Measurements from ENCODE around the gene ASGR1.
A peak's percentile ranks its signal among the peaks of the same experiment; 100 is the strongest.

The ASGR1 gene

GRCh38 chr17:7204828-7205461 lies 25.8 kb upstream of the ASGR1 start:
- peaks cover 10% of the 10 kb centered on the region for H3K4me1 ChIP-seq (ENCODE audit: low read length)
- no peaks in the 10 kb centered on the region for H3K79me2 ChIP-seq (ENCODE audit: low read length)
- peak overlapping the region; percentile 35 for H3K27ac ChIP-seq (ENCODE audit: low read length)
- TF ChIP-seq EZH2phosphoT487 (IDR thresholded peaks at IDR 0.05; ENCODE audit: low read depth) = no peak
- TF ChIP-seq, protein P1, sequence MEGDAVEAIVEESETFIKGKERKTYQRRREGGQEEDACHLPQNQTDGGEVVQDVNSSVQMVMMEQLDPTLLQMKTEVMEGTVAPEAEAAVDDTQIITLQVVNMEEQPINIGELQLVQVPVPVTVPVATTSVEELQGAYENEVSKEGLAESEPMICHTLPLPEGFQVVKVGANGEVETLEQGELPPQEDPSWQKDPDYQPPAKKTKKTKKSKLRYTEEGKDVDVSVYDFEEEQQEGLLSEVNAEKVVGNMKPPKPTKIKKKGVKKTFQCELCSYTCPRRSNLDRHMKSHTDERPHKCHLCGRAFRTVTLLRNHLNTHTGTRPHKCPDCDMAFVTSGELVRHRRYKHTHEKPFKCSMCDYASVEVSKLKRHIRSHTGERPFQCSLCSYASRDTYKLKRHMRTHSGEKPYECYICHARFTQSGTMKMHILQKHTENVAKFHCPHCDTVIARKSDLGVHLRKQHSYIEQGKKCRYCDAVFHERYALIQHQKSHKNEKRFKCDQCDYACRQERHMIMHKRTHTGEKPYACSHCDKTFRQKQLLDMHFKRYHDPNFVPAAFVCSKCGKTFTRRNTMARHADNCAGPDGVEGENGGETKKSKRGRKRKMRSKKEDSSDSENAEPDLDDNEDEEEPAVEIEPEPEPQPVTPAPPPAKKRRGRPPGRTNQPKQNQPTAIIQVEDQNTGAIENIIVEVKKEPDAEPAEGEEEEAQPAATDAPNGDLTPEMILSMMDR (IDR thresholded peaks at IDR 0.05; ENCODE audit: low read depth, low read length) = no peak
- H2AFZ ChIP-seq (ENCODE audit: low read depth, low read length) = peak overlapping the region; percentile 83
- peak overlapping the region; percentile 76 for H3K4me3 ChIP-seq (ENCODE audit: low read length)
- no peaks in the 10 kb centered on the region for H3K9me3 ChIP-seq (ENCODE audit: insufficient read depth, low read length)
- no peaks in the 10 kb centered on the region for H3K27me3 ChIP-seq (ENCODE audit: low read depth, low read length)
- no peaks in the 10 kb centered on the region for H3K36me3 ChIP-seq (replicated peaks; ENCODE audit: low read depth, low read length)
- peak overlapping the region; percentile 90 for H3K4me2 ChIP-seq (ENCODE audit: low read length)
- no peaks in the 10 kb centered on the region for H4K20me1 ChIP-seq (ENCODE audit: insufficient read depth, low read length)
- H3K9ac ChIP-seq (ENCODE audit: low read length) = peak overlapping the region; percentile 41

- H4K20me1 ChIP-seq (ENCODE audit: insufficient read depth, low read length) = no peaks in the 10 kb centered on the region
- no peak overlapping the region for H3K27ac ChIP-seq (ENCODE audit: low read length)
- TF ChIP-seq EZH2phosphoT487 (IDR thresholded peaks at IDR 0.05; ENCODE audit: low read depth) = no peak
- TF ChIP-seq, protein P1 (IDR thresholded peaks at IDR 0.05; ENCODE audit: low read depth, low read length) = no peak
- peak overlapping the region; percentile 90 for H3K4me2 ChIP-seq (ENCODE audit: low read length)
- peak overlapping the region; percentile 41; the same call in 1 of the 2 replicates for H3K9ac ChIP-seq (ENCODE audit: low read length)
- 0 out of 2 replicates have a peak overlapping the region, but pooled peaks have one; percentile 83 for H2AFZ ChIP-seq (ENCODE audit: low read depth, low read length)
- no peaks in the 10 kb centered on the region for H3K9me3 ChIP-seq (ENCODE audit: insufficient read depth, low read length)
- no peaks in the 10 kb centered on the region for H3K36me3 ChIP-seq (replicated peaks; ENCODE audit: low read depth, low read length)
- H3K4me1 ChIP-seq (ENCODE audit: low read length) = peaks cover 10% of the 10 kb centered on the region
- H3K79me2 ChIP-seq (ENCODE audit: low read length) = no peaks in the 10 kb centered on the region
- no peaks in the 10 kb centered on the region for H3K27me3 ChIP-seq (ENCODE audit: low read depth, low read length)
- peak overlapping the region; percentile 76 for H3K4me3 ChIP-seq (ENCODE audit: low read length)
These were observed 25.2 kb upstream of the ASGR1 start for GRCh38 chr17:7204336-7204735.

GRCh38 chr17:7203391-7203790 lies 24.2 kb upstream of the ASGR1 start:
- Histone ChIP-seq H2AFZ (ENCODE audit: low read depth, low read length) (no peak overlapping the region), H4K20me1 (ENCODE audit: insufficient read depth, low read length) (no peaks in the 10 kb centered on the region), H3K4me1 (ENCODE audit: low read length) (peaks cover 10% of the 10 kb centered on the region), H3K9me3 (ENCODE audit: insufficient read depth, low read length) (no peaks in the 10 kb centered on the region), H3K27ac (ENCODE audit: low read length) (no peak overlapping the region), H3K4me3 (ENCODE audit: low read length) (no peak overlapping the region), H3K4me2 (ENCODE audit: low read length) (no peak overlapping the region), H3K27me3 (ENCODE audit: low read depth, low read length) (no peaks in the 10 kb centered on the region), H3K79me2 (ENCODE audit: low read length) (no peaks in the 10 kb centered on the region), H3K9ac (ENCODE audit: low read length) (no peak overlapping the region), H3K36me3 (replicated peaks; ENCODE audit: low read depth, low read length) (no peaks in the 10 kb centered on the region)
- TF ChIP-seq EZH2phosphoT487 (IDR thresholded peaks at IDR 0.05; ENCODE audit: low read depth) = no peak
- TF ChIP-seq, protein P1 (IDR thresholded peaks at IDR 0.05; ENCODE audit: low read depth, low read length) = no peak

- no peaks in the 10 kb centered on the region for H3K79me2 ChIP-seq (ENCODE audit: low read length)
- H3K4me3 ChIP-seq (ENCODE audit: low read length) = no peak overlapping the region
- H3K27ac ChIP-seq (ENCODE audit: low read length) = no peak overlapping the region
- H3K9me3 ChIP-seq (ENCODE audit: insufficient read depth, low read length) = no peaks in the 10 kb centered on the region
- H3K27me3 ChIP-seq (ENCODE audit: low read depth, low read length) = no peaks in the 10 kb centered on the region
- no peak overlapping the region for H2AFZ ChIP-seq (ENCODE audit: low read depth, low read length)
- H3K4me2 ChIP-seq (ENCODE audit: low read length) = no peak overlapping the region
- no peaks in the 10 kb centered on the region for H4K20me1 ChIP-seq (ENCODE audit: insufficient read depth, low read length)
- no peaks in the 10 kb centered on the region for H3K36me3 ChIP-seq (replicated peaks; ENCODE audit: low read depth, low read length)
- H3K9ac ChIP-seq (ENCODE audit: low read length) = no peak overlapping the region
- no peaks in the 10 kb centered on the region for H3K4me1 ChIP-seq (ENCODE audit: low read length)
- TF ChIP-seq, protein P1 (IDR thresholded peaks at IDR 0.05; ENCODE audit: low read depth, low read length) = no peak
- no peak for TF ChIP-seq EZH2phosphoT487 (IDR thresholded peaks at IDR 0.05; ENCODE audit: low read depth)
These were observed 17.7 kb upstream of the ASGR1 start for GRCh38 chr17:7196651-7197401.
